SK-N-MC (cell line): ENCODE results near the gene NOC4L.

Experiments
- EZH2 ChIP-seq: fragments of 200-600 bp; sonication (generic); IDR thresholded peaks from one replicate; pipeline ENCODE4 v1.6.1; 2017; ENCODE audit warnings: antibody characterized with exemption
- POLR2AphosphoS5 ChIP-seq: IDR thresholded peaks from 2 replicates; pipeline ENCODE4 v1.6.1; 2012; ENCODE audit warnings: mild to moderate bottlenecking, low read depth, low read length, borderline replicate concordance

DNA sequence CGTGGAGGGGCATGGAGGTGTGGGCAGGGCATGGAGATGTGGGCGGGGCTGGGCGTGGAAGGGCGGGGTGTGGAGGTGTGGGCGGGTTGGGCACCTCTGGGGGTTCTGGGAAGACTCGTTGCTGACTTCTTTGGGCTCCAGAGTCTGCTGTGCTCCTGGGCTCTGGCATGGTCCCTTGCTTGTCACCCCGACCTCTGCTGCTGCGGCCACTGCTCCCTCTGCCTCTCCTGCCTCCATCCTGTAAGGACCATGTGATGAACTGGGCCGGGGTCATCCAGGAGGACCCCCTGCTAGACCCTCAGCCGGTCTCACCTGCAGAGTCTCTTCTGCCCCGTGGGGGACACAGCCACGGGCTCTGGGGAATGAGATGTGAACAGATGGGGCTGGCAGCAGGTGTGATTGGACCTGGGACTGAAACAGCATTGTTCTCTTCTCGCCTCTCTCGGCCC is 15.3 kb downstream of the NOC4L start:
- TF ChIP-seq EZH2, result no peak
- TF ChIP-seq POLR2AphosphoS5, result no peak
